Measurements from ENCODE around the gene ETV1. TPM values are rescaled to one million over a fixed set of nuclear protein-coding genes. Genes with fewer than 3 reads are reported as not detected.
A peak's percentile ranks its signal among the peaks of the same experiment; 100 is the strongest.
"Not testable (repeated sequence)": the region's sequence is repeated elsewhere in the genome, so short reads cannot be mapped to it uniquely, and the experiment has no call there.

Gene ETV1
- total RNA-seq, 8 experiments from 2014 or later = 0.92 to 18.5 (median 16.5) TPM

- no peak overlapping the region for H3K4me3 ChIP-seq
- WGBS, 10 experiments = 75 to 96% (median 85%) methylated on average over 2 to 9 of the region's 9 CpGs
- ATAC-seq (replicated peaks in 6 of 8) = peak in 1 of 8 experiments; percentile 28
- no peak overlapping the region for H3K27ac ChIP-seq
- H3K4me1 ChIP-seq (replicated peaks in 1 of 2) = peaks cover 22 to 32% of the 10 kb centered on the region in 2 donors
- in situ Hi-C loops (cut with MboI; ENCODE audit: low pct_unique_long_range_greater_than_20kb in 2 of 9, low sequenced_read_pairs in 9 of 9, unreplicated experiment in 9 of 9) = no loop called here
These were observed 41.3 kb downstream of the ETV1 start for GRCh38 chr7:13948019-13948801.

- in situ Hi-C loops (cut with MboI; ENCODE audit: low pct_unique_long_range_greater_than_20kb in 2 of 9, low sequenced_read_pairs in 9 of 9, unreplicated experiment in 9 of 9) = no loop called here
- no peak for ATAC-seq (replicated peaks in 6 of 8)
- Histone ChIP-seq H3K4me1 (replicated peaks in 1 of 2) (peaks cover 22 to 32% of the 10 kb centered on the region in 2 donors), H3K27ac (no peak overlapping the region), H3K4me3 (no peak overlapping the region)
- WGBS, 10 experiments = 89 to 100% (median 100%) methylated on average over 1 of the region's 1 CpG; no CpG with 5 or more reads in 5 of the 10 experiments
These were observed 41.9 kb downstream of the ETV1 start for GRCh38 chr7:13947535-13947934.

- ATAC-seq (replicated peaks in 6 of 8) = no peak
- Histone ChIP-seq H3K27ac (no peak overlapping the region), H3K4me1 (replicated peaks in 1 of 2) (peaks cover 22 to 32% of the 10 kb centered on the region in 2 donors), H3K4me3 (no peak overlapping the region)
- in situ Hi-C loops (cut with MboI; ENCODE audit: low pct_unique_long_range_greater_than_20kb in 2 of 9, low sequenced_read_pairs in 9 of 9, unreplicated experiment in 9 of 9) = no loop called here
- 20 to 100% (median 80%) methylated on average over 1 of the region's 1 CpG; no CpG with 5 or more reads in 3 of the 10 experiments for WGBS, 10 experiments
These were observed 43.3 kb downstream of the ETV1 start for GRCh38 chr7:13946181-13946580.

GRCh38 chr7:13945670-13946069 lies 43.8 kb downstream of the ETV1 start:
- ATAC-seq (replicated peaks in 6 of 8) = peak in 6 of 8 experiments; percentile 18 to 78 (median 32)
- Histone ChIP-seq H3K4me1 (replicated peaks in 1 of 2) (peaks cover 22 to 32% of the 10 kb centered on the region in 2 donors), H3K4me3 (no peak overlapping the region), H3K27ac (no peak overlapping the region)
- WGBS, 10 experiments = 40 to 100% (median 72%) methylated on average over 2 to 7 of the region's 7 CpGs
- in situ Hi-C loops (cut with MboI; ENCODE audit: low pct_unique_long_range_greater_than_20kb in 2 of 9, low sequenced_read_pairs in 9 of 9, unreplicated experiment in 9 of 9) = no loop called here

- Histone ChIP-seq H3K27ac (no peak overlapping the region), H3K4me3 (no peak overlapping the region), H3K4me1 (replicated peaks in 1 of 2) (peaks cover 0 to 2% of the 10 kb centered on the region in 2 donors)
- no peak for ATAC-seq (replicated peaks in 6 of 8)
- WGBS, 10 experiments = 80 to 94% (median 89%) methylated on average over 1 to 5 of the region's 5 CpGs; no CpG with 5 or more reads in 3 of the 10 experiments
- in situ Hi-C loops (cut with MboI; ENCODE audit: low pct_unique_long_range_greater_than_20kb in 2 of 9, low sequenced_read_pairs in 9 of 9, unreplicated experiment in 9 of 9) = no loop called here
These were observed 55.9 kb downstream of the ETV1 start for GRCh38 chr7:13933536-13933935.

- ATAC-seq (replicated peaks in 6 of 8) = no peak
- Histone ChIP-seq H3K27ac (no peak overlapping the region), H3K4me1 (replicated peaks in 1 of 2) (peaks cover 0 to 2% of the 10 kb centered on the region in 2 donors), H3K4me3 (no peak overlapping the region)
- in situ Hi-C loops (cut with MboI; ENCODE audit: low pct_unique_long_range_greater_than_20kb in 2 of 9, low sequenced_read_pairs in 9 of 9, unreplicated experiment in 9 of 9) = no loop called here
- 73 to 97% (median 91%) methylated on average over 2 to 3 of the region's 3 CpGs for WGBS, 10 experiments
These were observed 56.4 kb downstream of the ETV1 start for GRCh38 chr7:13933091-13933490.

- no peak for ATAC-seq (replicated peaks in 6 of 8)
These were observed 57.3 kb downstream of the ETV1 start for GRCh38 chr7:13932131-13932530.

GRCh38 chr7:13921062-13921461 lies 68.4 kb downstream of the ETV1 start:
- WGBS, 10 experiments = 70 to 100% (median 96%) methylated on average over 1 of the region's 1 CpG; no CpG with 5 or more reads in 2 of the 10 experiments
- H3K4me1 ChIP-seq (replicated peaks in 1 of 2) = peaks cover 8 to 19% of the 10 kb centered on the region in 2 donors
- ATAC-seq (replicated peaks in 6 of 8) = no peak
- H3K4me3 ChIP-seq = no peak overlapping the region
- in situ Hi-C loops (cut with MboI; ENCODE audit: low pct_unique_long_range_greater_than_20kb in 2 of 9, low sequenced_read_pairs in 9 of 9, unreplicated experiment in 9 of 9) = no loop called here
- H3K27ac ChIP-seq = no peak overlapping the region

More at GRCh38 chr7:13932131-13932530, 57.3 kb downstream of the ETV1 start:
- Histone ChIP-seq H3K4me3 (no peak overlapping the region), H3K27ac (no peak overlapping the region), H3K4me1 (replicated peaks in 1 of 2) (peaks cover 0 to 2% of the 10 kb centered on the region in 2 donors)
- 86 to 100% (median 100%) methylated on average over 1 to 2 of the region's 2 CpGs for WGBS, 10 experiments
- in situ Hi-C loops (cut with MboI; ENCODE audit: low pct_unique_long_range_greater_than_20kb in 2 of 9, low sequenced_read_pairs in 9 of 9, unreplicated experiment in 9 of 9) = no loop called here

GRCh38 chr7:13920053-13920697 lies 69.3 kb downstream of the ETV1 start:
- Histone ChIP-seq H3K27ac (peak overlapping the region in 1 of 2 donors; percentile 27), H3K4me3 (no peak overlapping the region), H3K4me1 (replicated peaks in 1 of 2) (peaks cover 8 to 19% of the 10 kb centered on the region in 2 donors)
- in situ Hi-C loops (cut with MboI; ENCODE audit: low pct_unique_long_range_greater_than_20kb in 2 of 9, low sequenced_read_pairs in 9 of 9, unreplicated experiment in 9 of 9) = no loop called here
- no CpG with 5 or more reads among the region's 1 CpG for WGBS, 10 experiments
- peak; percentile 97 to 100 (median 98) for ATAC-seq (replicated peaks in 6 of 8)

- H3K27ac ChIP-seq; H3K4me3 ChIP-seq; in situ Hi-C loops (cut with MboI; ENCODE audit: low pct_unique_long_range_greater_than_20kb in 2 of 9, low sequenced_read_pairs in 9 of 9, unreplicated experiment in 9 of 9); ATAC-seq (replicated peaks in 6 of 8): not testable (repeated sequence)
- H3K4me1 ChIP-seq (replicated peaks in 1 of 2) = peaks cover 8 to 19% of the 10 kb centered on the region in 2 donors
- 43% methylated on average over 1 of the region's 3 CpGs; no CpG with 5 or more reads in 9 of the 10 experiments for WGBS, 10 experiments
These were observed 71.1 kb downstream of the ETV1 start for GRCh38 chr7:13918333-13918732.

GRCh38 chr7:13917103-13917502 lies 72.4 kb downstream of the ETV1 start:
- ATAC-seq (replicated peaks in 6 of 8); in situ Hi-C loops (cut with MboI; ENCODE audit: low pct_unique_long_range_greater_than_20kb in 2 of 9, low sequenced_read_pairs in 9 of 9, unreplicated experiment in 9 of 9); H3K4me3 ChIP-seq; H3K27ac ChIP-seq: not testable (repeated sequence)
- H3K4me1 ChIP-seq (replicated peaks in 1 of 2) = peaks cover 8 to 19% of the 10 kb centered on the region in 2 donors
- 70 to 100% (median 93%) methylated on average over 1 to 6 of the region's 7 CpGs; no CpG with 5 or more reads in 2 of the 10 experiments for WGBS, 10 experiments

GRCh38 chr7:13915891-13916290 lies 73.6 kb downstream of the ETV1 start:
- H3K4me1 ChIP-seq (replicated peaks in 1 of 2) = peaks cover 8 to 13% of the 10 kb centered on the region in 2 donors
- H3K27ac ChIP-seq = no peak overlapping the region
- WGBS, 10 experiments = 0 to 58% (median 44%) methylated on average over 1 to 2 of the region's 2 CpGs; no CpG with 5 or more reads in 3 of the 10 experiments
- no peak overlapping the region for H3K4me3 ChIP-seq
- in situ Hi-C loops (cut with MboI; ENCODE audit: low pct_unique_long_range_greater_than_20kb in 2 of 9, low sequenced_read_pairs in 9 of 9, unreplicated experiment in 9 of 9) = no loop called here
- ATAC-seq (replicated peaks in 6 of 8) = peak in 1 of 8 experiments; percentile 19

GRCh38 chr7:13912715-13913278 lies 76.7 kb downstream of the ETV1 start:
- H3K4me1 ChIP-seq (replicated peaks in 1 of 2) = peaks cover 7 to 18% of the 10 kb centered on the region in 2 donors
- 0 to 90% (median 67%) methylated on average over 2 to 4 of the region's 4 CpGs; no CpG with 5 or more reads in 1 of the 10 experiments for WGBS, 10 experiments
- H3K27ac ChIP-seq = no peak overlapping the region
- in situ Hi-C loops (cut with MboI; ENCODE audit: low pct_unique_long_range_greater_than_20kb in 2 of 9, low sequenced_read_pairs in 9 of 9, unreplicated experiment in 9 of 9) = no loop called here
- peak in 3 of 8 experiments; percentile 81 to 91 (median 85) for ATAC-seq (replicated peaks in 6 of 8)
- no peak overlapping the region for H3K4me3 ChIP-seq

Measured in motor neuron (in vitro differentiated cells).